Stimulated activated CD4-positive, alpha-beta T cell treated with anti-CD3 and anti-CD28 coated beads, Interleukin-1b, Interleukin-23, amount 100 ng/mL, for 4 hours (primary cell): ENCODE data around the gene SMC1B.
"Not testable (repeated sequence)": the region's sequence is repeated elsewhere in the genome, so short reads cannot be mapped to it uniquely, and the experiment has no call there.

Experiments used
- DNase-seq, 2 donors: peaks; one replicate each; pipeline ENCODE4 v3.0.0-alpha.2; 2020; ENCODE audit warnings: low read depth in 2 of 2

The SMC1B gene

DNA sequence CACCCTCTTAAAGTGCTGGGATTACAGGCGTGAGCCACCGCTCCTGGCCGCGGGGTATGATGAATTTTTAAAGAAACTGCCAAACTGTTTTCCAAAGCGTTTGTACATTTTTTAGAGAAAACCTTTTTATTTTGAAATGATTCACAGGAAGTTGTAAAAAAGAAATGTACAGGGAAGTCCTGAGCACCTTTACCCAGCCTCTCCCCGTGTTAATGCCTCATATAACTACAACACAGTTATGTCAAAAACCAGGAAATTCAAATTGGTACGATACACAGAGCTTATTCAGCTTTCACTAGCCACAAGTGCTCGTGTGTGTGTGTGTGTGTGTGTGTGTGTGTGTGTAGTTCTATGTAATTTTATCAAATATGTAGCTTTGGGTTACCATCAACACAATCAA lies 110.6 kb downstream of the SMC1B start:
- no peak for DNase-seq

DNA sequence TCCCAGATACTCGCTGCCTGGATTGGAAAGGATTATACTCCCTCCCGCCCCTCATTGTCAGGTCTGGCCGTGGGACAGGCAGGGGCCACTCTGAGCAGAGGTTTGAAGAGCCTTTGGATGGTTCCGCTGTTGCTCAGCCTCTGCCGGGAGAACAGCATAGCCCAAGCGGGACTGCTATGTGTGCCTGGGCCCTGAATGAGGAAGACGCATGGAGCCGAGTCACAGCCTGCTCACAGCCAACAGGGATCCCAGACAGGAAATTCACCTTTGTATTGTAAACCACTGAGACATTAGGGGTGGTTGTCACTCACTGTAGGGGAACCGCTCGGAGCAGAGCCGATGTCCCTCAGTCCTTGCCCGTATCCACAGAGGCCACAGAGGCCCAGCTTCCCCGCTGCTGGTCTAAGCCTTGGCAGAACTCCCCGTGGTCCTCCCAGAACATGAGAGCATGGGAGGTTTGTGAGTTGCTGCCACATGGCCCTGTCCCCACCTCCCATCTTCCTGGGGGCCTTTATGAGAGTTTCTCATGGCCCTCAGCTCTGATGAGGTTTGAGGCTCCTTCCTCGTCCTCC lies 114.4 kb downstream of the SMC1B start:
- no peak for DNase-seq

DNA sequence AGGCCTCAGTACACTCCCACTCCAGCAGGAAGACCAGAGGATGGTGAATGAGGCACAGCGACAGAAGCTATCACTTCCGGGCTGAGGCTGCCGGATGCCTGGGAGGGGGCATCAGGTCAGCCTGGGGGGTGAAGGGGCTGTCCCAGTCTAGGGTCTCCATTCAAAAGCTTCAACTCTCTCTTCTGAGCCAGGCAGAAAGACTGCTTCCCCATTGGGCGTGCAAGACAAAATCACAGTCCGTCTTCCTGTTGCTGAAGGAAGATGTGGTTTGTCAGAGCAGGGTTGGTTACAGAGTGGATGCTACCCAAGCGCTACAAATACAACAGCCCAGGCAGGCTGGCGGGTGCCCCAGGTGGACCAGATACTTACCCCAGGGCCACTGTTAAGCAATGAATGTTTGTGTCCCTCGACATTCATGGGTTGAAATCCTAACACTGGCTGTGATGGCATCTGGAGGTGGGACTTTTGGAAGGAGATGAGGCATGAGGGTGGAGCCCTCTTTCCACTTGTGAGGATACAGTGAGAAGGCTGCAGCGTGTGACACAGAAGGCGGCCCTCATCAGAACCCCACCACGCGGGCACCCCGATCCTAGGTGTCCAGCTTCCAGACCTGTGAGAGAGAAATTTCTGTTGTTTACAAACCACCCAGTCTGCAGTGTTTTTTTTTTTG lies 116.6 kb downstream of the SMC1B start:
- no peak for DNase-seq

DNA sequence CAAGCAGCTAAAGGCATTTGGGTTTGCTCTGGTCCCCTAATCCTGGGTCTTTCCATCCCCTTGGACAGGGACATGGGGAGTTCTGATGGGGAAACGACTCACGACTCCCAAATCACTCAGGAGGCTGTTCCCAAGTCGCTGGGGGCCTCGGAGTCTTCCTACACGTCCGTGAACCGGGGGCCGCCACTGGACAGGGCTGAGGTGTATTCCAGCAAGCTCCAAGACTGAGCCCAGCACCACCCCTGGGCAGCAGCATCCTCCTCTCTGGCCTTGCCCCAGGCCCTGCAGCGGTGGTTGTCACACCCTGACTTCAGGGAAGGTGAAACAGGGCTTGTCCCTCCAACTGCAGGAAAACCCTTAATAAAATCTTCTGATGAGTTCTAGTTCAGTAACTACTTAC lies 117.9 kb downstream of the SMC1B start:
- DNase-seq = no peak

DNA sequence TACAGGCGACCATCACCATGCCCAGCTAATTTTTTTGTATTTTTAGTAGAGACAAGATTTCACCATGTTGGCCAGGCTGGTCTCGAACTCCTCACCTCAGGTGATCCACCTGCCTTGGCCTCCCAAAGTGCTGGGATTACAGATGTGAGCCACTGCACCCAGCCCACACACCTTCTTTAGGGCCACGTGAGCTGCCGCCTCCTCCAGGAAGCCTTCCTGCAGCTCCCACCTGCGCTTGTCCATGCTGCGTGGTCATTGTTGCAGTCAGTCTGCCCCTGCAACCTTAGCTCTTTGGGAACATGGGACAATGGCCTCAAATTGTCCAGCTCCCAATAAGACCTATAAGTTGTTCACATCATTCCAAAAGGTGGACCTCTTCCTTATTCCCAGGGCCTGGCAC lies 118.4 kb downstream of the SMC1B start:
- not testable (repeated sequence) for DNase-seq
